ENCODE measurements around the gene FILIP1. TPM values are rescaled to one million over a fixed set of nuclear protein-coding genes. Genes with fewer than 3 reads are reported as not detected.

FILIP1 gene
- total RNA-seq, 1 donor from 2014 or later, result 0.69 TPM

GRCh38 chr6:75306064-75306463 is 187.5 kb downstream of the FILIP1 start:
- Mint-ChIP-seq H3K4me1 (ENCODE audit: low read depth, unreplicated experiment) (no peaks in the 10 kb centered on the region), H3K4me3 (ENCODE audit: unreplicated experiment) (no peak overlapping the region), H3K9me3 (ENCODE audit: unreplicated experiment) (no peaks in the 10 kb centered on the region), H3K27ac (ENCODE audit: unreplicated experiment) (no peak overlapping the region), H3K27me3 (ENCODE audit: unreplicated experiment) (no peaks in the 10 kb centered on the region), H3K36me3 (ENCODE audit: unreplicated experiment) (no peaks in the 10 kb centered on the region)
- TF ChIP-seq CTCF (IDR thresholded peaks at IDR 0.05; ENCODE audit: partially characterized antibody, unreplicated experiment), result no peak
- DNase-seq, result no peak

GRCh38 chr6:75305573-75305972 is 188.0 kb downstream of the FILIP1 start:
- no peak overlapping the region for H3K4me3 Mint-ChIP-seq (ENCODE audit: unreplicated experiment)
- no peak for TF ChIP-seq CTCF (IDR thresholded peaks at IDR 0.05; ENCODE audit: partially characterized antibody, unreplicated experiment)
- no peak for DNase-seq
- no peaks in the 10 kb centered on the region for H3K9me3 Mint-ChIP-seq (ENCODE audit: unreplicated experiment)
- no peaks in the 10 kb centered on the region for H3K36me3 Mint-ChIP-seq (ENCODE audit: unreplicated experiment)
- H3K4me1 Mint-ChIP-seq (ENCODE audit: low read depth, unreplicated experiment), result peaks cover 2% of the 10 kb centered on the region
- no peaks in the 10 kb centered on the region for H3K27me3 Mint-ChIP-seq (ENCODE audit: unreplicated experiment)
- no peak overlapping the region for H3K27ac Mint-ChIP-seq (ENCODE audit: unreplicated experiment)

GRCh38 chr6:75302280-75302679 is 191.3 kb downstream of the FILIP1 start:
- Mint-ChIP-seq H3K4me3 (ENCODE audit: unreplicated experiment) (no peak overlapping the region), H3K27ac (ENCODE audit: unreplicated experiment) (no peak overlapping the region), H3K27me3 (ENCODE audit: unreplicated experiment) (no peaks in the 10 kb centered on the region), H3K36me3 (ENCODE audit: unreplicated experiment) (no peaks in the 10 kb centered on the region), H3K4me1 (ENCODE audit: low read depth, unreplicated experiment) (peaks cover 9% of the 10 kb centered on the region), H3K9me3 (ENCODE audit: unreplicated experiment) (no peaks in the 10 kb centered on the region)
- no peak for DNase-seq
- TF ChIP-seq CTCF (IDR thresholded peaks at IDR 0.05; ENCODE audit: partially characterized antibody, unreplicated experiment), result no peak

GRCh38 chr6:75301537-75301936 is 192.1 kb downstream of the FILIP1 start:
- H3K27ac Mint-ChIP-seq (ENCODE audit: unreplicated experiment), result no peak overlapping the region
- no peaks in the 10 kb centered on the region for H3K36me3 Mint-ChIP-seq (ENCODE audit: unreplicated experiment)
- no peak for TF ChIP-seq CTCF (IDR thresholded peaks at IDR 0.05; ENCODE audit: partially characterized antibody, unreplicated experiment)
- H3K27me3 Mint-ChIP-seq (ENCODE audit: unreplicated experiment), result no peaks in the 10 kb centered on the region
- H3K4me1 Mint-ChIP-seq (ENCODE audit: low read depth, unreplicated experiment), result peaks cover 9% of the 10 kb centered on the region
- no peak for DNase-seq
- no peak overlapping the region for H3K4me3 Mint-ChIP-seq (ENCODE audit: unreplicated experiment)
- no peaks in the 10 kb centered on the region for H3K9me3 Mint-ChIP-seq (ENCODE audit: unreplicated experiment)

GRCh38 chr6:75301088-75301487 is 192.5 kb downstream of the FILIP1 start:
- Mint-ChIP-seq H3K27me3 (ENCODE audit: unreplicated experiment) (no peaks in the 10 kb centered on the region), H3K27ac (ENCODE audit: unreplicated experiment) (no peak overlapping the region), H3K9me3 (ENCODE audit: unreplicated experiment) (no peaks in the 10 kb centered on the region), H3K36me3 (ENCODE audit: unreplicated experiment) (no peaks in the 10 kb centered on the region), H3K4me3 (ENCODE audit: unreplicated experiment) (no peak overlapping the region), H3K4me1 (ENCODE audit: low read depth, unreplicated experiment) (peaks cover 9% of the 10 kb centered on the region)
- no peak for TF ChIP-seq CTCF (IDR thresholded peaks at IDR 0.05; ENCODE audit: partially characterized antibody, unreplicated experiment)
- DNase-seq, result no peak

Measured in glutamatergic neuron (in vitro differentiated cells).